Raji (cell line): ENCODE measurements around the gene KRTAP16-1.
"Not testable (repeated sequence)": the region's sequence is repeated elsewhere in the genome, so short reads cannot be mapped to it uniquely, and the experiment has no call there.

Source experiments
- POLR2A ChIP-seq: IDR thresholded peaks from 2 replicates; pipeline ENCODE4 v1.6.1; 2011; ENCODE audit warnings: low read depth, low read length, control low read depth; ENCODE audit not compliant: insufficient read depth

Gene KRTAP16-1

DNA sequence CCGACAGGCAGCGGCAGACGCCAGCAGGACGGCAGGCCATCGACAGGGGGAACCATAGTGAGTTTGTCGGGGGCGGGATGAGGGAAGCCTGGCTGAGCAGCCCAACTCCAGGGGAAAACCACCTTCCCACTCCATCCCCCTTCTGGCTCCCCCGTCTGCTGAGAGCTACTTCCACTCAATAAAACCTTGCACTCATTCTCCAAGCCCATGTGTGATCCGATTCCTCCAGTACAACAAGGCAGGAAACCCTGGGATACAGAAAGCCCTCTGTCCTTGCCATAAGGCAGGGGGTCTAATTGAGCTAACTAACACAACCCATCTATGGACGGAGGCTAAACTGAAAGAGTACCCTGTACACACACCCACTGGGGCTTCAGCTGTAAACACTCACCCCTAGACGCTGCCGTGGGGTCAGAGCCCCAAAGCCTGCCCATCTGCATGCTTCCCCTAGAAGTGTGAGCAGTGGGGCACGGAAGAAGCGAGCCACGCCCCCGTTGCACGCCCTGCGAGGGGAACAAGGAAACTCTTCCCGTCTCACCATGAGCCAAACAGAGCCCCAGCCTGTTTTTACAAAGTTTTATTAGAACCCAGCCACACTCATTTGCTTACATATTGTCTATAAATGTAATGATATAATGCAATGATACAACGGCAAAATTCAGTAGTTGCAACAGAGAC lies 10.5 kb downstream of the KRTAP16-1 start:
- no peak for TF ChIP-seq POLR2A

DNA sequence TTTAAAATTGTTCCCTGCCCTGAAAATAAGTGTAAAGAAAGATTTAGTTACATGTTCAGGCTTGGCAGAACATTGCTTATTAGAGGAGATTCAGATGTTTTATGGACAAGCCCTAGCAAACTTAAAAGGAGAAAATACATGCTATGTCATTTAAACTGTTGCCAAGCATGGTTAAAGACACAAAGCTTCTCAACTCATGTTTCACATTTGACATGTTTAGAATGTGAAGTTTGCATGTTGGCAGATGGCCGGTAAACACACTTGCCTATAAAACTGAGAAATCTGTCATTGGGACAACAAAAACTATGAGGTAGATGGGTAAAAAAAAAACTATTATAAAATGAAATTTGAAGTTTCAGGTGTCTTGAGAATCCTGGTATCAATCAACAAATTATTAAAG lies 12.3 kb downstream of the KRTAP16-1 start:
- TF ChIP-seq POLR2A, result no peak

DNA sequence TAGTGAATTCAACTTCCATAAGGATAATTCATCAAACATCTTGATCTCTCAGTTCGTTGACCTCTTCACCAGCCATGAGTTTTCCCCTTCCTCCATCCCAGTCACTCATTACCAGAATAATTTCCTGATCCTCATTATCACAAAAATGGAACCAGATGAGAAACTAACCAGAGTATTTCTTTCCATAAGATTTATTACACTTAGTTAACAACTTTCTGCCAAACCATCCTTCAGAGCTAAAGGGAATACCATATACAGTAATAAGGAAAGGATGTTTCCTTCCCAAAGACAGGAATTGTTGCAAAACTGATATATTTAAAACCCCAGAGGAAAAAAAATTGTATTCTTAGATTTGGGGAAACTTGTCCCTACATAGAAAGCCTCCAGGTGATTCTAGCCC lies 15.1 kb downstream of the KRTAP16-1 start:
- TF ChIP-seq POLR2A, result no peak

DNA sequence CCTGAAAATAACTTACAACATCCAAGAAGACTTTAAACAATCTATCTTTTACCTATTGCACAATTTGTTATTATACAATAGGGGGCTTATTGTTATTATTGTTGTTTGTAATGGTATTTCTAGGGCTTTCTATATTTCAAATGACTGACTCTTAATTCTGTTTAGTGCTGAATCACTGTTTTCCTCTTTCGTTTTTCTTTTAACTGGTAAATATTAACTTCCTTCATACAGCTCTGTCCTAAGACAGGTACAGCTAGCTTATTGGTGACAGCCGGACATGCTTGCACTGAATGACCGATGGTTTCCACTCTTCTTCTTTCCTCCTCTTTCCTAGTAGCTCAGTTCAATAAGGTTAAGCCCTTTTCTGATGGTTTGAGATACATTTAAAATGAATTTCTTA lies 22.1 kb downstream of the KRTAP16-1 start:
- TF ChIP-seq POLR2A, result no peak

DNA sequence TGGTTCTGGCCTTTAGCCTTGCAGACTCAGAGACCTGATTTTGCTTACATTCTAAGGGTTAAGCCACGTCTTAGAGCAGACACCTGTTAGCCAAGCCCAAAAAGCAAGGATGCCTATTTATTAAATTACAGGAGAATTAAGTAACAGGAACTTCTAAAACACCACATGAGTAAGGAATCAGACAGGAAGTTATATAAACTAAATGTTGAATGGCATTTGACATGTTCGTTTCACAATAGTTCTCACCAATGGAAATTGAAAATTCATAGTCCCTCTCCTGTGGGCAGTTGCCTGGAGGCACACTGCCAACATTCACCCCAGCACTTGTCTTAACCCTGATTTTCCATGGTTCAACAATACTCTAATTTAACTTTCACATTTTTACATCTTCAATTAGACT lies 24.6 kb downstream of the KRTAP16-1 start:
- no peak for TF ChIP-seq POLR2A

DNA sequence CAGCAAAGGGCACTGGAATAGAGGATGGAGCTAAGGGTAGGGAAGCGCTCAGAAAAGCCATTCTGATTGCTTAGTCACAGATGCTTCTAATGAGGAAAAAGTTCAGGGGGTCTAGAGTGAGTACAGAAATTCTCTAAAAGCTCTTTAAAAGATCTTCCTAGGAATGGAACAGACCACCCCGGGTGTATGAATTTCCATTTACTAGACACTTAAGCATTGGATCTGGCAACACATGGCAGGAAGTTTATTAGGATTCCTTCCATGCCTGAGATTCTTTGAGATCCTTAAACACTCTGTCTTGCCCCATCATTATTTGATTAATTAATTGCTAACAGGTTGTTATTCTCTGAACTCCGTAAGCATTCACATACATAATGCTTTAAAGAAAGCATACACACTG lies 25.1 kb downstream of the KRTAP16-1 start:
- TF ChIP-seq POLR2A, result no peak

DNA sequence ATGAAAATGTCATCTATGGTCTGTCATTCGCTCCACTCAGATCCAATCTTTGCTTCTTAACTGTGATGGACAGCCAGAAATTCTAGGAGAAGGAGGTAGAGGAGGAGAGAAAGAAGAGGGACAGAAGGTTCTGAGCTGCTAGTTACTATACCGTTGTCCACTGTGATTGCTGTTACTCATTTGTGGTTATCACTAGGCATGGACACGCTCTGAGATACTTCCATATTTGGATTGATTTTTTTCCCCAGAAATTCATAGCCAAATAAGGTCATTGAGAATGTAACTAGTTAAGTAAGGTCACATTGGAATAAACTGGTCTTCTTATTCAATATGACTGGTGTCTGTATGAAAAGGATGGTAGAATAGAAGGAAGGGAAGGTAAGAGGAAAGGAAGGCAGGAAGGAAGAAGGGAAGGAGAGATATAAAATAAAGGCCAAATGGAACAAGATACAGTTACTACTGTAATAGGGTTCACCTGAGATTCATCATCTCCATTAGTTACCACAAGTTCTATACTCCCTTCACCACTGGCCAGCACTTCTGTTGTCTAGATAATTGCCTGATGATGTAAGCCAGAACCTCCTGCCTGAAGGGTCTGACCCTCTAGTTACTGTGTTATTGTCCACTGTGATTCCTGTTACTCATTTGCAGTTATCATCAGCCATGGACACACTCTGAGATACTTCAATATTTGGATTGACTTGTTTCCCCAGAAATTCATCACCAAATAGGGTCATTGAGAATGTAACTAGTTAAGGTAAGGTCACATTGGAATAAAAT lies 30.7 kb downstream of the KRTAP16-1 start:
- no peak for TF ChIP-seq POLR2A

DNA sequence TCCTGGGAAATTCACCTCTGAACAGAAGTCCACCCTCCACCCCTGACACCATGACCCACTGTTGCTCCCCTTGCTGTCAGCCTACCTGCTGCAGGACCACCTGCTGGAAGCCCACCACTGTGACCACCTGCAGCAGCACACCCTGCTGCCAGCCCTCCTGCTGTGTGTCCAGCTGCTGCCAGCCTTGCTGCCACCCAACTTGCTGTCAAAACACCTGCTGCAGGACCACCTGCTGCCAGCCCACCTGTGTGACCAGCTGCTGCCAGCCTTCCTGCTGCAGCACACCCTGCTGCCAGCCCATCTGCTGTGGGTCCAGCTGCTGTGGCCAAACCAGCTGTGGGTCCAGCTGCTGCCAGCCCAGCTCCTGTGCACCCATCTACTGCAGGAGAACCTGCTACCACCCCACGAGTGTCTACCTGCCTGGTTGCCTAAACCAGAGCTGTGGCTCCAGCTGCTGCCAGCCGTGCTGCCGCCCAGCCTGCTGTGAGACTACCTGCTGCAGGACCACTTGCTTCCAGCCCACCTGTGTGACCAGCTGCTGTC lies 33.4 kb downstream of the KRTAP16-1 start, which contains the start of gene KRTAP9-7:
TSS of gene KRTAP9-7 (plus strand) at position 51 of the 543 bp plus-strand sequence. CDS start at position 51, 0 bp downstream.
- TF ChIP-seq POLR2A, result not testable (repeated sequence)

DNA sequence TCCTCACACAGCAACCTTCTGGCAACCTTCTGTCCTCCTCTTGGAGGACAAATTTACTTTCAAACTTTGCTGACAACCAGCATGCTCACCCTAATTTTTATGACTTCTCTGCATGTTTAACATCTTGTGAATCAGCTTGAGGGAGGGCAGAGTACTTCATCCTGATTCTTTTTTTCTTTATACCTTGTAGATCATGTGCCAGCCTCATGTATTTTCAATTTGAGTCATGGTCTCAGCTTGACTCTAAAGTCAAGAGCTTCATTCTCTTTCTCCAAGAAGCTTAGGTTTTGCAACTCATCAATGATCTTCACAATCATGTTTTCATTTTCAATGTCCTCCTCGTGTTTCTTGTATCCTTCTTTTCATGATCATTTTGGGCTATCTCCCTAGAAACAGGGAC lies 37.3 kb downstream of the KRTAP16-1 start:
- TF ChIP-seq POLR2A, result no peak

DNA sequence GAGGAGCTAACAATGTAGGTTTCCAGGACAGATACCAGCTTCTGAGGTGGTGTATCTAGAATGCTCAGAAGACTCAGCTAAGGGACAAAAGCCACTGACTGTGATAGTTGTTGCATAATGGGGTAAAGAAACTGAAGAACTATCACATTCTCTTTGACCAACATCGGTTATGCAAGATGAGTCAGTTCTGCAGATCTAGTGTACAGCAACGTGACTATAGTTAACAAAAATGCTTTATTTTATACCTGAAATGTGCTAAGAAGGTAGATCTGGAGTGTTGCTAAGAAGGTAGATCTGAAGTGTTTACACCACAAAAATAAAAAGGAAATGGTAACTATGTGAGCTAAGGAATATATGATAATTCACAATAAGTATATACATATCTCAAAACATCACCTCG lies 41.4 kb downstream of the KRTAP16-1 start:
- TF ChIP-seq POLR2A, result no peak

DNA sequence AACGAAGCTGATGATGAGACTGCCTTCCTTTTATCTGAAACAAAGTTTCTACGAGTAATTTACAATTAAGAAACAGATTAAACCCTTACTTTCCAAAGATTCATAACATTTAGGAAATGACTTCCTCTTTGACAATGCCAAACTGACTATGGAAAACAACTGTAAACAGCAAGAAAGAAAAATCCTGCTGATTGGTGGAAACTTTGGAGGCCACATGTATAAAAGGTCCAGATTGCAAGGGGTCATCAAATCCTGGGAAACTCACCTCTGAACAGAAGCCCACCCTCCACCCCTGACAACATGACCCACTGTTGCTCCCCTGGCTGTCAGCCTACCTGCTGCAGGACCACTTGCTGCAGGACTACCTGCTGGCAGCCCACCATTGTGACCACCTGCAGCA lies 44.0 kb downstream of the KRTAP16-1 start, which contains the start of gene KRTAP9-6:
TSS of gene KRTAP9-6 (plus strand) at position 301 of the 400 bp plus-strand sequence. CDS start at position 301, 0 bp downstream.
- TF ChIP-seq POLR2A, result no peak

DNA sequence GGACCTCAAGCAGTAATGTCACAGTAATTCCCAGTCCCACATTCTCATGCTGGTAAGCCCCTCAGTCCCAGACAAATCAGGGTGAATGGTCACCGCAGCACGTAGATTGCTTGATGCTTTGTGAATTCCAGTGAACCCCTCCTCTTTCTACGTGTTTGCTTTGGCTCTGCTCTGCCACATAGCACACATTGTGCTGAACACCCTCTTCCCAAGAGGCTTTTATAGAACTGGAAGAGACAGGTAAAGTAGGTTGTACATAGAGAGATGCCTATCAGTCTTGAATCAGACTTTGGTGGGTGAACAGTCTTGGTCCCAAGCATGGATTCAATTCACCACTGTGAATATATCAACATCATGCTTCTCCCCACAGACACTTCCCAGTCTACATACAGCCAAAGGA lies 44.5 kb downstream of the KRTAP16-1 start:
- no peak for TF ChIP-seq POLR2A

DNA sequence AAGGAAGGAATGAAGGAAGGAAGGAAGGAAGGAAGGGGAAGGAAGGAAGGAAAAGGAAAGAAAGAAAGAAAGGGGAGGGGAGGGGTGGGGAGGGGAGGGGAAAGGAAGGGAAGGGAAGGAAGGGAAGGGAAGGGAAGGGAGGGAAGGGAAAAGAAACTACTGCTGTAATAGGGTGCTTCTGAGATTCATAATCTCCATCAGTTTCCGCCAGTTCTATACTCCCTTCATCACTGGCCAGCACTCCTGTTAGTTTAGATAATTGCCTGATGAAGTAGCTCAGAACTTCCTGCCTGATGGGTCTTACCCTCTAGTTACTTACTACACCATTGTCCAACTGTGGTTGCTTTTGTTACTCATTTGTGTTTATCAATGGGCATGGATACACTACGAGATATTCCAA lies 45.9 kb downstream of the KRTAP16-1 start:
- TF ChIP-seq POLR2A, result no peak

DNA sequence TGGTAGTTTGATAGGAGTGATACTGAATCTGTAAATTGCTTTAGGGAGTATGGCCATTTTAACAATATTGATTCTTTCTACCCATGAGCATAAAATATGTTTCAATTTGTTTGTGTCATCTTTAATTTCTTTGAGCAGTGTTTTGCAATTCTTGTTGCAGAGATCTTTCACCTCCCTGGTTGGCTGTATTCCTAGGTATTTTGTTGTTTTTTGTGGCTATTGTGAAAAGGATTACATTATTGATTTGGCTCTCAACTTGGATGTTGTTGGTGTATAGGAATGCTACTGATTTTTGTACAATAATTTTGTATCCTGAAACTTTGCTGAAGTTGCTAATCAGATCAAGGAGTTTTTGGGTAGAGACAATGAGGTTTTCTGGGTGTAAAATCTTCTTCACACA lies 50.7 kb downstream of the KRTAP16-1 start:
- no peak for TF ChIP-seq POLR2A
